H1 (cell line): ENCODE data around the gene CFAP97D1. TPM values are rescaled to one million over a fixed set of nuclear protein-coding genes. Genes with fewer than 3 reads are reported as not detected.

Experiments
- ASH2L ChIP-seq: fragments of 200-600, 300-600 bp; sonication (generic); IDR thresholded peaks from one replicate; pipeline ENCODE4 v1.7.1; 2017; ENCODE audit warnings: low read length
- BCL11A ChIP-seq, 2 experiments: IDR thresholded peaks; one replicate each; pipeline ENCODE4 v1.6.1; 2011; ENCODE audit warnings: low read depth in 2 of 2, low read length in 2 of 2, mild to moderate bottlenecking in 2 of 2
- CBX5 ChIP-seq: fragments of 300-800, 300-1000 bp; sonication (generic); IDR thresholded peaks from 2 replicates; pipeline ENCODE4 v1.7.1; 2016; ENCODE audit warnings: antibody characterized with exemption, low read length, low read depth
- CEBPB ChIP-seq: IDR thresholded peaks from 2 replicates; pipeline ENCODE4 v1.6.1; 2012; ENCODE audit warnings: low read depth, low read length
- EGR1 ChIP-seq: IDR thresholded peaks from 2 replicates; pipeline ENCODE4 v1.6.1; 2011; ENCODE audit warnings: low read depth, low read length, borderline replicate concordance
- HDAC2 ChIP-seq, 2 experiments: fragments of 300-600 bp in 1 of 2; sonication (generic) in 1 of 2; IDR thresholded peaks; 2 replicates each; pipeline ENCODE4 v1.6.1; 2011 to 2012; ENCODE audit warnings: low read depth in 2 of 2, low read length in 2 of 2, mild to moderate bottlenecking in 2 of 2, moderate library complexity in 2 of 2, borderline replicate concordance in 1 of 2, inconsistent platforms in 1 of 2
- NRF1 ChIP-seq: IDR thresholded peaks from 2 replicates; pipeline ENCODE4 v1.6.1; 2011; ENCODE audit warnings: mild to moderate bottlenecking, low read depth, low read length, improper control_type of control experiment
- POLR2A ChIP-seq, 2 experiments: IDR thresholded peaks; 1 replicate in 1 of 2; 2 replicates in 1 of 2; pipeline ENCODE4 v1.6.1; 2011; ENCODE audit warnings: low read depth in 2 of 2, low read length in 2 of 2, mild to moderate bottlenecking in 2 of 2; ENCODE audit errors: control extremely low read depth in 1 of 2
- RBBP5 ChIP-seq: IDR thresholded peaks from 2 replicates; pipeline ENCODE4 v1.7.1; 2012; ENCODE audit warnings: low read depth, mild to moderate bottlenecking, inconsistent platforms, low read length, moderate library complexity, borderline replicate concordance
- TBP ChIP-seq: IDR thresholded peaks from 2 replicates; pipeline ENCODE4 v1.6.1; 2011; ENCODE audit warnings: low read depth, low read length, improper control_type of control experiment
- YY1 ChIP-seq: IDR thresholded peaks from 2 replicates; pipeline ENCODE4 v1.6.1; 2011; ENCODE audit warnings: low read depth, mild to moderate bottlenecking, low read length
- polyA plus RNA-seq, 7 experiments: library from polyadenylated mRNA; depleted of rRNA in 3 of 7; stranded (reverse) in 5 of 7; unstranded in 2 of 7; fragments of >200 nt in 5 of 7; fragments of 200-250 nt in 2 of 7; gene quantifications; 1 replicate in 5 of 7; 2 replicates in 1 of 7; 4 replicates in 1 of 7; pipeline versions ENCODE4 v1.2.1 to v1.2.3, GENCODE V29; 2011 to 2013; ENCODE audit warnings: missing spikeins in 2 of 7, mixed read lengths in 2 of 7
- total RNA-seq: library from RNA; stranded (reverse); fragmentation: NEBNext Ultra II Directional; extraction: Animal tissue kit (Norgen Biotek cat#: 25700); gene quantifications from 2 replicates; pipeline ENCODE4 v1.2.1, GENCODE V29; 2021
- TF ChIP-seq, protein P1 (sequence below): fragments of 300-600 bp; sonication (generic); IDR thresholded peaks from 2 replicates; pipeline ENCODE4 v1.7.1; 2012; ENCODE audit warnings: low read length, moderate library complexity, mild to moderate bottlenecking, inconsistent platforms; ENCODE audit not compliant: insufficient replicate concordance

CFAP97D1 gene
- total and polyA plus RNA-seq, 2 of the 8 experiments (the other 6 are each of a cell fraction or from before 2014, with no cell fraction given): 0.02 to 0.07 TPM

DNA sequence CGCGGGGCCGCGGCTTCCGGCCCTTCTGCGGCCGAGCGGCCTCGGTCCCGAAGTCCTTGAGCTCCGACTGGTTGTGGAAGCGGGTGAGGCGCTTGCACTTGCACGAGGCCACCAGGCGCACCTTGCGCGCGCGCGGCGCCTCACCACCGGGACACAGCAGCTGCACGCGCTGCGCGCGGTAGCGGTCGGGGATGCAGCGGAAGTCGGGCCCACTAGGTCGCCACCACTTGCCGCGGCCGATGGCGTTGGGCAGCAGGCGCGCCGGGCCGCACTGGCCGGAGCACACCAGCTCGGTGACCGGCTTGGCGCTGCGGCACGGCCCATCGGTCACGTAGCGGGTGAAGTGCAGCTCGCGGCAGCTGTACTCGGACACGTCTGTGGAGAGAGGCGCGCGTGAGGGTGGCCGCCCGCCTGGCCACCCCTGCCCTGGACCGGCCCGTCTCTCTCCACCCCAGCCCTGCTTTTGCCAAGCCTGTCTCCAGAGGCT lies 24.8 kb upstream of the CFAP97D1 start (continued):
- TF ChIP-seq, protein P1, sequence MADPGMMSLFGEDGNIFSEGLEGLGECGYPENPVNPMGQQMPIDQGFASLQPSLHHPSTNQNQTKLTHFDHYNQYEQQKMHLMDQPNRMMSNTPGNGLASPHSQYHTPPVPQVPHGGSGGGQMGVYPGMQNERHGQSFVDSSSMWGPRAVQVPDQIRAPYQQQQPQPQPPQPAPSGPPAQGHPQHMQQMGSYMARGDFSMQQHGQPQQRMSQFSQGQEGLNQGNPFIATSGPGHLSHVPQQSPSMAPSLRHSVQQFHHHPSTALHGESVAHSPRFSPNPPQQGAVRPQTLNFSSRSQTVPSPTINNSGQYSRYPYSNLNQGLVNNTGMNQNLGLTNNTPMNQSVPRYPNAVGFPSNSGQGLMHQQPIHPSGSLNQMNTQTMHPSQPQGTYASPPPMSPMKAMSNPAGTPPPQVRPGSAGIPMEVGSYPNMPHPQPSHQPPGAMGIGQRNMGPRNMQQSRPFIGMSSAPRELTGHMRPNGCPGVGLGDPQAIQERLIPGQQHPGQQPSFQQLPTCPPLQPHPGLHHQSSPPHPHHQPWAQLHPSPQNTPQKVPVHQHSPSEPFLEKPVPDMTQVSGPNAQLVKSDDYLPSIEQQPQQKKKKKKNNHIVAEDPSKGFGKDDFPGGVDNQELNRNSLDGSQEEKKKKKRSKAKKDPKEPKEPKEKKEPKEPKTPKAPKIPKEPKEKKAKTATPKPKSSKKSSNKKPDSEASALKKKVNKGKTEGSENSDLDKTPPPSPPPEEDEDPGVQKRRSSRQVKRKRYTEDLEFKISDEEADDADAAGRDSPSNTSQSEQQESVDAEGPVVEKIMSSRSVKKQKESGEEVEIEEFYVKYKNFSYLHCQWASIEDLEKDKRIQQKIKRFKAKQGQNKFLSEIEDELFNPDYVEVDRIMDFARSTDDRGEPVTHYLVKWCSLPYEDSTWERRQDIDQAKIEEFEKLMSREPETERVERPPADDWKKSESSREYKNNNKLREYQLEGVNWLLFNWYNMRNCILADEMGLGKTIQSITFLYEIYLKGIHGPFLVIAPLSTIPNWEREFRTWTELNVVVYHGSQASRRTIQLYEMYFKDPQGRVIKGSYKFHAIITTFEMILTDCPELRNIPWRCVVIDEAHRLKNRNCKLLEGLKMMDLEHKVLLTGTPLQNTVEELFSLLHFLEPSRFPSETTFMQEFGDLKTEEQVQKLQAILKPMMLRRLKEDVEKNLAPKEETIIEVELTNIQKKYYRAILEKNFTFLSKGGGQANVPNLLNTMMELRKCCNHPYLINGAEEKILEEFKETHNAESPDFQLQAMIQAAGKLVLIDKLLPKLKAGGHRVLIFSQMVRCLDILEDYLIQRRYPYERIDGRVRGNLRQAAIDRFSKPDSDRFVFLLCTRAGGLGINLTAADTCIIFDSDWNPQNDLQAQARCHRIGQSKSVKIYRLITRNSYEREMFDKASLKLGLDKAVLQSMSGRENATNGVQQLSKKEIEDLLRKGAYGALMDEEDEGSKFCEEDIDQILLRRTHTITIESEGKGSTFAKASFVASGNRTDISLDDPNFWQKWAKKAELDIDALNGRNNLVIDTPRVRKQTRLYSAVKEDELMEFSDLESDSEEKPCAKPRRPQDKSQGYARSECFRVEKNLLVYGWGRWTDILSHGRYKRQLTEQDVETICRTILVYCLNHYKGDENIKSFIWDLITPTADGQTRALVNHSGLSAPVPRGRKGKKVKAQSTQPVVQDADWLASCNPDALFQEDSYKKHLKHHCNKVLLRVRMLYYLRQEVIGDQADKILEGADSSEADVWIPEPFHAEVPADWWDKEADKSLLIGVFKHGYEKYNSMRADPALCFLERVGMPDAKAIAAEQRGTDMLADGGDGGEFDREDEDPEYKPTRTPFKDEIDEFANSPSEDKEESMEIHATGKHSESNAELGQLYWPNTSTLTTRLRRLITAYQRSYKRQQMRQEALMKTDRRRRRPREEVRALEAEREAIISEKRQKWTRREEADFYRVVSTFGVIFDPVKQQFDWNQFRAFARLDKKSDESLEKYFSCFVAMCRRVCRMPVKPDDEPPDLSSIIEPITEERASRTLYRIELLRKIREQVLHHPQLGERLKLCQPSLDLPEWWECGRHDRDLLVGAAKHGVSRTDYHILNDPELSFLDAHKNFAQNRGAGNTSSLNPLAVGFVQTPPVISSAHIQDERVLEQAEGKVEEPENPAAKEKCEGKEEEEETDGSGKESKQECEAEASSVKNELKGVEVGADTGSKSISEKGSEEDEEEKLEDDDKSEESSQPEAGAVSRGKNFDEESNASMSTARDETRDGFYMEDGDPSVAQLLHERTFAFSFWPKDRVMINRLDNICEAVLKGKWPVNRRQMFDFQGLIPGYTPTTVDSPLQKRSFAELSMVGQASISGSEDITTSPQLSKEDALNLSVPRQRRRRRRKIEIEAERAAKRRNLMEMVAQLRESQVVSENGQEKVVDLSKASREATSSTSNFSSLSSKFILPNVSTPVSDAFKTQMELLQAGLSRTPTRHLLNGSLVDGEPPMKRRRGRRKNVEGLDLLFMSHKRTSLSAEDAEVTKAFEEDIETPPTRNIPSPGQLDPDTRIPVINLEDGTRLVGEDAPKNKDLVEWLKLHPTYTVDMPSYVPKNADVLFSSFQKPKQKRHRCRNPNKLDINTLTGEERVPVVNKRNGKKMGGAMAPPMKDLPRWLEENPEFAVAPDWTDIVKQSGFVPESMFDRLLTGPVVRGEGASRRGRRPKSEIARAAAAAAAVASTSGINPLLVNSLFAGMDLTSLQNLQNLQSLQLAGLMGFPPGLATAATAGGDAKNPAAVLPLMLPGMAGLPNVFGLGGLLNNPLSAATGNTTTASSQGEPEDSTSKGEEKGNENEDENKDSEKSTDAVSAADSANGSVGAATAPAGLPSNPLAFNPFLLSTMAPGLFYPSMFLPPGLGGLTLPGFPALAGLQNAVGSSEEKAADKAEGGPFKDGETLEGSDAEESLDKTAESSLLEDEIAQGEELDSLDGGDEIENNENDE: no peak
- TF ChIP-seq CEBPB (no peak), RBBP5 (peak; percentile 59; the same call in 1 of the 2 replicates), HDAC2 (IDR thresholded peaks at IDR 0.05; ENCODE audit: borderline replicate concordance in 1 of 2, low read depth in 2 of 2, low read length in 2 of 2) (peak in 1 of 2 experiments; percentile 32; a peak in 1 of 4 replicates), POLR2A (IDR thresholded peaks at IDR 0.05; ENCODE audit: control extremely low read depth in 1 of 2, low read depth in 2 of 2, low read length in 2 of 2) (peak in 1 of 2 experiments; percentile 50; a peak in 1 of 3 replicates), YY1 (no peak; the same call in 1 of the 2 replicates), BCL11A (IDR thresholded peaks at IDR 0.05; ENCODE audit: low read depth in 2 of 2, low read length in 2 of 2) (no peak), TBP (no peak), NRF1 (no peak), CBX5 (no peak), EGR1 (no peak), ASH2L (peak; percentile 51)
